ENCODE data around the gene IL9.

DNA sequence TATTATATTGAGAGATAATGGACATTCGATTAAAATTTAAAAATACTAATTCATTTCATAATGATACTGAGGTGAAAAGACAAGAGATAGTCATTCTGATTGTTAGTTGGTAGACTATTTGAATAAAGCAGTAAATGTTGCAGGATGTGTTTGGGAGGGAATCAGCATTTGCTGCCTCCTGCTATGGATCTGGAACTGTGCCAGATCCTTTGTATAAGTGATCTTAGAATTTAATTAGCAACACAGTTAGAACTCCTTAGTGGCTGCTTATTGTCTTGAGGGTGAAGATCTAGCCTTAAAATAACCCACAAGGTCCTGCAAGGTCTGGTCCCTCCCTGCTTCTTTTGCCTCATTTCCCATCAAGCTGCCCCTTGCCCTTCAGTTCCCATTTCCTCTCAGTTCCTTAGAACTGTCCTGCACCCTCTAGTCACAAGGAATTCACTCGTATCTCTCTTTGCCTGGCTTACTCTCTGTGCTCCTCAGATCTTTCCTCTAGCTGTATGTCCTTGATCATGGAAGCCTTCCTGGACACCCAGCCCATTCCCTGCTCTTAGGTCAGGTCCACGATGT is 46.6 kb upstream of the IL9 start:
- no peak for TF ChIP-seq EZH2 (IDR thresholded peaks at IDR 0.05; ENCODE audit: borderline replicate concordance, low read depth, low read length, poor library complexity, severe bottlenecking)
- TF ChIP-seq, protein P1, sequence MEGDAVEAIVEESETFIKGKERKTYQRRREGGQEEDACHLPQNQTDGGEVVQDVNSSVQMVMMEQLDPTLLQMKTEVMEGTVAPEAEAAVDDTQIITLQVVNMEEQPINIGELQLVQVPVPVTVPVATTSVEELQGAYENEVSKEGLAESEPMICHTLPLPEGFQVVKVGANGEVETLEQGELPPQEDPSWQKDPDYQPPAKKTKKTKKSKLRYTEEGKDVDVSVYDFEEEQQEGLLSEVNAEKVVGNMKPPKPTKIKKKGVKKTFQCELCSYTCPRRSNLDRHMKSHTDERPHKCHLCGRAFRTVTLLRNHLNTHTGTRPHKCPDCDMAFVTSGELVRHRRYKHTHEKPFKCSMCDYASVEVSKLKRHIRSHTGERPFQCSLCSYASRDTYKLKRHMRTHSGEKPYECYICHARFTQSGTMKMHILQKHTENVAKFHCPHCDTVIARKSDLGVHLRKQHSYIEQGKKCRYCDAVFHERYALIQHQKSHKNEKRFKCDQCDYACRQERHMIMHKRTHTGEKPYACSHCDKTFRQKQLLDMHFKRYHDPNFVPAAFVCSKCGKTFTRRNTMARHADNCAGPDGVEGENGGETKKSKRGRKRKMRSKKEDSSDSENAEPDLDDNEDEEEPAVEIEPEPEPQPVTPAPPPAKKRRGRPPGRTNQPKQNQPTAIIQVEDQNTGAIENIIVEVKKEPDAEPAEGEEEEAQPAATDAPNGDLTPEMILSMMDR (conservative IDR thresholded peaks at IDR 0.05; ENCODE audit: low read depth, low read length) = no peak

Measured in A673 (cell line).